ENCODE measurements around the gene SLC24A1.
A peak's percentile ranks its signal among the peaks of the same experiment; 100 is the strongest.
"Not testable (repeated sequence)": the region's sequence is repeated elsewhere in the genome, so short reads cannot be mapped to it uniquely, and the experiment has no call there.

The SLC24A1 gene

DNA sequence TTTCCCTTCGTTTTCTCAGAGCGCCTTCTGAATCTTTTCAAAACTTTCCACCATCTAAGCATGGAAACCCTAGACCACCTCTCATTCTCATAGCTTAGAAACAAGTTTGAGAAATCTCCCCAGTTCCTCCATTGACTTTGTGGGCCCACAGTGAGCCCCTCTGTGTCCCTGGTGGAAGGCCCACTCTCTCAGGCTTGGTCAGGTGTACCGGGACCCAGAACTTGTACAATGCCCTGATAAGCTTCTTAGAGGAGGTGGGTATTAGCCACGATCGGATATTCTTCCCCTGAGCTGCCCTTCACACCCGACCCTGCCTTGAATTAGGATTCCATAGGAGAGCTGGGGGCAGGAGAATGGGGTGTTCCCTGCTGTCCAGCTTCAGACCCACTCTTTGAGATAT lies at the start of gene SLC24A1:
Gene SLC24A1 (plus strand): TSS at position 301 of the 400 bp plus-strand sequence. CDS start 2,143 bp downstream, outside the sequence.
- DNase-seq: no peak

DNA sequence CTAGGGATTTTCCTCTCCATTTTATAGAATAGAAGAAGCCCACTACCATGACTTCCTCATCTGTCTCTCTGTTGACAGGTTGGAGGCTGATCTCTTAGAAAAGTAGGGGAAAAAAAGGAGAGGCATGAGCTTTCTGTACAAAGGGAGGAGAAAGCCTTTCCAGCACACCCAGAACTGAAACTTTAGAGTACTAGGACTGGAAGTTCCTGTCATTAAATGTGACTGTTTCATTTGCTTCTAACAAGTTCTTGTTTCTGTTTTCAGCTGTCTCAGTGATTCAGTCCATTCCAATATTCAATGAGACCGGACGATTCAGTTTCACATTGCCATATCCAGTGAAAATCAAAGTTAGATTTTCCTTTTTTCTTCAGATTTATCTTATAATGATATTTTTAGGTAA lies 49.8 kb upstream of the SLC24A1 start:
- no peak for DNase-seq

DNA sequence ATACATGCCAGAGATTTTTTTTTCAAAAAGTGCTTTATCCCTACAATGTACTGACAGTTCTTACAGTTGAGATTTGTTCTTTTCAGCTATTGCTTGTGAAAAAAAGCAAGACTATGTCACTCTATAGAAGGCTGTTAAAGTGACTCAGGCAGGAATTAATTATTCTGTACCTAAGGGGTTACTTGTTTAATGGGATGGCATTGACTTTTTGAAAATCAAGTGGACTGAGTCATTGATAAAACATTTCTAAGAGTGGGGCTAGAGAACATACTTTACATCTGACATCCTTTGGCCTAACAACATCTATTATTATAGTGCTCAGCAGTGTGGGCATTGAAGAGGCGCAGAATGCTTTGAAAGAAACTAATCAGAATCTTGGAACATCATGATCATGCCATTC lies 45.1 kb upstream of the SLC24A1 start:
- no peak for DNase-seq

DNA sequence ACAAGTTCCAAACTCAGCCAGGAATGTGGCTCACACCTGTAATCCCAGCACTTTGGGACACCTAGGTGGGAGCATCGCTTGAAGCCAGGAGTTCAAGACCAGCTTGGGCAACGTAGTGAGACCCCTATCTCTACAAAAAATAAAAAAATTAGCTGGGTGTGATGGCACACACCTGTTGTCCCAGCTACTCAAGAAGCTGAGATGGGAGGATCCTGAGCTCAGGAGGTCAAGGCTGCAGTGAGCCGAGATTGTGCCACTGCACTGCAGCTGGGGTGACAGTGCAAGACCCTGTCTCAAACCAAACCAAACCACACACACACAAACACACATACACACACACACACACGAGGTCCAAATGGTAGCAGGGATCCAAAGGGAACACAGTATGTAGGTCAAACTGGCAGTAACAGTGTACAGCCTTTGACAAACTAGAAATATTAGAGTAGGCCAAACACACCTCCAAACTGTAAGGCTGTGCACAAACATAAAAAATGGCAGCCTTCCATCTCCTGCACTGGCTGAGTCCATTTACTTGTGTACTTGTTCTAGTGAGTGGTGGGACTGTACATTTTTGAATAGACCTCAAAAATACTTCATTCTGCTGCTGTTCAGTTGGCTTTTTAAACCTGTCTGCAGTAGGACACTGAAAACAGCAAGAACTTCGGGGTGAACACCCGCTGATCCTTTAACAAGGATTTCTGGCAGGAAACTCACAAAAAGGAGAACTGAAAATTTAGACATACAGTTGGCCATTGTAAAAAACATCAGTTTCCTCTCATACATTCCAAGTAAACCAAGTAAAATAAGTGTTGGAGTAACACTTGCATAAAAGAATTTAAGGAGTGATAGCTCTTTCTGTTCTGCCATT lies 44.4 kb upstream of the SLC24A1 start:
- DNase-seq: no peak

DNA sequence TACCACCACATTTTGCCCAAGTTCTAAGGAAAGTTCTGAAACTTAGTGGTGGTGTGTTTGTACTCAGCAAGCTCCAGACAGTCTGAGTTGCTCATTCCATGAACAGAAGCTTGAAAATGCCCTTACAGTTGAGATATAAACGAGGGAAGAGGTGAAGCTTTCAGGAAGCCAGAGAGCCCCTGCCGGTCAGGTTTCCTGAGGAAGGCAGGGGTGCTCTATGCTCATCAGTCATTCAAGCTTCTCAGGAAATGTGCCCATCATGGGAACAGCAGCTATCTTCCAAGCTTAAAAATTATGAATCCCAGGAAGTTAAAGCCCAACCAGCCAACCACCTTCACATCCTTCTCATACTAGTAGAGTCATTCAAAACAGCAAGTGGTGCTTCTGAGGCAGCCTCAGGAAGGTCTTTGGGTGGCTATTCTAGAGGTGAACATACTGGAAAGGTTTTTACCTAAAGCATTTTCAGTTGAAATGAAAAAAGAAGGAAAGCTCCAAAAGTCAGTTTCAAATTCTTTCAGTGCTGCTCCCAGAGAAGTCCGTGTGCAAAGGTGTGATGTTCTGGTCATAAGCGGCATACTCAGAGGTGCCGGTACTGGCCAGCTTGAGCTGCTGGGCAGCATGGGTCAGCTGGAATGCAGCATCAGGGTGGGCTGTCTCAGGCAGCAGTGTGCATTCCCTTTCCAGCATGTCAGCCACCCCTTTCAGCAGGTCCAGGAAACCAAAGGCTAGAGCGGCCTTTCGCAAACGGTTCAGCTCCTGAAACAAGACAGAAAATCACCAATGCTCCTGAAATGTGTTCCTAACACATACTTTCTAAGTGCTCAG lies 42.6 kb upstream of the SLC24A1 start:
- DNase-seq: no peak

DNA sequence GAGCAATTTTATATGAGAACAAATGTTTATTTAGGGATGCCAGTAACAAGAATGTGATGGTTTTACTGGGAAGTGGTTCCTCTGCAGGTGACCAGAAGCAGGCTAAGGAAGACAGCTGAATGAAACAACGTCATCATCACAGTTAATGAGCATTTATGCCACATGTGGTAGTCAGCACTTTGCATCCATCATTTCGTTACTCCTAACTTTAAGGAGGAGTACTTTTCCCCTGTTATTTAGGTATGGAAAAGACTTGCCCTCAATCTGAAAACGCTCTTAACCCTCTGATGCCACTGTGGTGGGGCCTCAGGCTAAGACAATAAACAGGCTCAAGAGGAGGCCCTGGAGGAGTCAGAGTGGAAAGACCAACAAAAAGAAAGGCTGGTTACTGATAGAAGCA lies 42.0 kb upstream of the SLC24A1 start:
- DNase-seq: no peak

DNA sequence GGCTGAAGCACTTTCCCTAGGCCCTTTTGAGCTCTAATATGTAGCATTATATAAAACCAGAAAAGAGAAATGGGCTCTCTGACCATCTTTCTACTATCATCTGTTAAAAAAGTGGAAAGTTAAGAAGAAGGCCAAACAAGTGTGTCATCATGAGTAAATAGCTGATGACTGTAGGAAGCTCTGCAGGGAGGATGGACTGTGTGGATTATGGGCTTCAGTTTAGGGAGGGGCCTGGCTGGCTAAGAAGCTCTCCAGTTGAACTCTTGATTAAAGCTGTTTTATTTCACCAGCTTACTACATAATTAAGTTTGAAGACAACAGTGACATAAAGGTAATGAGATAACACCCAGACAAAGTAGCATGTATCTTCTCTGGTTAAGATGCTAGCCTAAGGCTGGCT lies 41.5 kb upstream of the SLC24A1 start:
- no peak for DNase-seq

DNA sequence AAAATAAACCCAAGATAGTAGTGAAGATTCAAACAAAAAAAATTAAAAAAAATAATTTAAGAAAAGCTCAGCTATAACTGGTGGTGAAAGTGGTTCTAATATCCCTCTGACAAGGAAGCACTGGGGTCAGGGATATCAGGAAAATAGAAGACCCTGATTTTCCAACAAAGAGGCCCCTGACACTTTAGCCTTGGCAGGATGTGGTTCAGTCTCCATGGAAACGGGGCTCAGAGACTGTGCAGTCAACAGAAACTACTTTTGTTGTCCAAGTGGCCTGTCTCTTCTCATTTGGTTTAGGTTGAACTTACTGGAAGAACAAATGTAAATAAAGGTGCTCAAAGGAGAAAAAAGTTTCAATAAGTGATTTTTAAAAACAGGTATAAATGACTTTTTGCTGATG lies 38.0 kb upstream of the SLC24A1 start:
- DNase-seq: no peak

DNA sequence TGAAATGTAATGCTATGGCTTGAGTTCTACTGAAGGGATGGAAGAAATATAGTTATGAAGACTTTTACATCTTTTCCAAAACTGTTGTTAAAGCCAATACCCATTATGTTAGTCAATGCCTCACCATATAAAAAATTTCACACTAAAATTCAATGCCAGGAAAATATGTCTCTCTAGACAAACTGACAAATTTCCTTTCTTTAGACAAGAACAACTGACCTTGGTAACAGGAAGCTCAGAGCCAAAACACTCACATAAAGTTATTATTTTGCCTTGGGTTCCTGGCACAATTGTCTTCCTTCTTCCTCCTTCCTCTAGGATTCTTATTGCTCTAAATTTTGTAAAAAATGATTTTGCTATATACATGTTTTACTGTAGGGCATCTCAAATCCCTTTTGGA lies 37.5 kb upstream of the SLC24A1 start:
- DNase-seq: no peak

DNA sequence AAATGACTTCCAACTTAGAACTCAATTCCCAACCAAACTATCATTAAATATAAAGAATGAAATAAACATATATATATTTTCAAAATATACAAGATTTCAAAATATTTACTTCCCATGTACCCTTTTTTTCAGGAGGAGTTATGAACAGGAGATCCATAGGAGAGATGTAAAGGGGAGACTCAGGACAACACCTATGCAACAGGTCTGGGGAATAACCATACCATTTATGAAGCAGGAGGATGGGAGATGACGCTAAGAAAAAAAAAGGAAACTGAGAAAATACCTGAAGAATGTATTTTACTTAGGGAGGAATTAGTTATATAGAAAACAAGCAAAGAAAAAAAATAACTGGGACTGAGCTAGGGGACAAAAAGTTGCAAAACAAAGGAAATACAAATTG lies 34.6 kb upstream of the SLC24A1 start:
- no peak for DNase-seq

DNA sequence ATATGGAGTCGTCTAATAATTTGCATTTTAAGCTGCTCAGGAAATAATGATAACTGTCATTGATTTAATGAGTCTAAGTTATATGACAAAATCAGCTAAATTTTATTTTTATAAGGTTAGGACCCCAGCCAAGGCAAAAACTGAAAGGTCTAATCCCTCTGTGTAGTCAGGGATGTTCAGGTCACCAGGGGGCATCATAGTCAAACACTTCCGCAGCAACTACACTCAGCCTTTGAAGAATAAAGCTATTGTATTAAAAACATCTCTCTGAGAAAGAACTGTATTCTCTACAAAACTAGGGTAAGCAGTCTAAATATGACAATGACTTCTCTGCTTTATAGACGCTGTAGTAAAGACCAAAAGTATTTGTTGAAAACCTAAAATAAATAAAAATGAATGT lies 25.8 kb upstream of the SLC24A1 start:
- peak; percentile 6 for DNase-seq

DNA sequence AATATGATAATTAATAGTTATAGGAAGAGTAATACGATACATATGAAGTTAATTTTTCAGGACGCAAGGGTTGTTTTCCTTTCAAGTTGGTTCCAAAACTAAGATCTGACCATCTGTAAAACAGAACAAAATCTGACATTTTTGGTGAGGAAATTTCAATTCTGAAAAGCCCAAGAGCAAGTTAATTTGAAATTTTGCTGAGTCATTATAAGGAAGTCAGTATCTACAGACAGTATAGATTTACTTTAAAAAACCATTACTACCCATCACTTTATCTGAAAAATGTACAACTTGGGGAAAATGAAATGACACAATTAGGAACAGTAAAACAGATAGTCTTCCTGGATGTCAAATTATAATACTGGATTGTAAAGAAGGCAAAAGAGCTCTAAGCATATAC lies 23.3 kb upstream of the SLC24A1 start:
- DNase-seq: no peak

DNA sequence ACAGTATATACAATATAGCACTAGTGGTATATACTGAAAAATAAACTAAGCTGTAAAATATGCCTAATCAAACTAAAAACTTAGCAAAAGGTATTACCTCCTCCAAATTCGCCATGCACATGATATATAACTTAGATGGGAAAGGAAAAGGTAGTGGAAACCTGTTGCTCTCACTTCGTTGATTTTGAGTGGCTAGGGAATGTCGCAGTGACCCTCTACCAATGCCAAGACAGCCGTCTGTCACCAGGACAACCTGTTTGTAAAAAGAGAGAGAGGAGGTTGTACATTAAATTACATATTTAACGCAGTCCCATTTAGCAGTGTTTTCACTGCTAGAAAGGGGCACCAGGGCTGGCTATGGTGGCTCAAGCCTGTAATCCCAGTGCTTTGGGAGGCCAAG lies 22.1 kb upstream of the SLC24A1 start:
- no peak for DNase-seq

DNA sequence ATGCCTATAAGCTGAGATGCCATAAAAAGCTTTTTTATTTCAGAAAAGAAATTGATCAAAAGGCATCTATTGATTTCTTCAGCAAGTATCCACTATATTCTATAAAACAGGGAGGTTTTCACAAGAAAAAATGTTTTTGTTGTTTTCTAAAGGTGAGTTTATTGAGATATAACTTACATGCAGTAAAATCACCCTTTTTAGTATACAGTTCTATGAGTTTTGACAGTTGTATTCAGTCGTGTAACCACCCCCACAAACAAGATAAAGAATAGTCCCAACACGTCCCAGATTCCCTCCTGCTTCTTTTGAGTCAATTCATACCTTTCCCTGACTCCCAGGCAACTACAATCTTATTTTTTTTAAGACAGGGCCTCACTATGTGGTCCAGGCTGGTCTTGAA lies 18.6 kb upstream of the SLC24A1 start:
- no peak for DNase-seq

DNA sequence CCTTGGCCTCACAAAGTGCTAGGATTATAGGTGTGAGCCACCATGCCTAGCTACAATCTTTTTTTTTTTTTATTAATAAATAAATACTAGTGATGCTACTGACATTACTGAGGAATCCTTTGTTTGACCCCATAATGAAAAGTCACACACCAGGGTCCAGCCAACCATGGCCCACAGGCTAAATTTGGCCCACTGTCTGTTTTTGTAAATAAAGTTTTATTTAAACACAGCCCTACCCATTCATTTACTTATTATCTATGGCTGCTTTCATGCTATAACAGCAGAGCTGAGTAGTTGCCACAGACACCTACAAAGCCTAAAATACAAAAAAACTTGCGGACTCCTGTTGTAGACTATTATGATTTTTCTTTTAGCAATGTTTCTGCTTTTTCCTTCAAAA lies 18.2 kb upstream of the SLC24A1 start:
- no peak for DNase-seq

DNA sequence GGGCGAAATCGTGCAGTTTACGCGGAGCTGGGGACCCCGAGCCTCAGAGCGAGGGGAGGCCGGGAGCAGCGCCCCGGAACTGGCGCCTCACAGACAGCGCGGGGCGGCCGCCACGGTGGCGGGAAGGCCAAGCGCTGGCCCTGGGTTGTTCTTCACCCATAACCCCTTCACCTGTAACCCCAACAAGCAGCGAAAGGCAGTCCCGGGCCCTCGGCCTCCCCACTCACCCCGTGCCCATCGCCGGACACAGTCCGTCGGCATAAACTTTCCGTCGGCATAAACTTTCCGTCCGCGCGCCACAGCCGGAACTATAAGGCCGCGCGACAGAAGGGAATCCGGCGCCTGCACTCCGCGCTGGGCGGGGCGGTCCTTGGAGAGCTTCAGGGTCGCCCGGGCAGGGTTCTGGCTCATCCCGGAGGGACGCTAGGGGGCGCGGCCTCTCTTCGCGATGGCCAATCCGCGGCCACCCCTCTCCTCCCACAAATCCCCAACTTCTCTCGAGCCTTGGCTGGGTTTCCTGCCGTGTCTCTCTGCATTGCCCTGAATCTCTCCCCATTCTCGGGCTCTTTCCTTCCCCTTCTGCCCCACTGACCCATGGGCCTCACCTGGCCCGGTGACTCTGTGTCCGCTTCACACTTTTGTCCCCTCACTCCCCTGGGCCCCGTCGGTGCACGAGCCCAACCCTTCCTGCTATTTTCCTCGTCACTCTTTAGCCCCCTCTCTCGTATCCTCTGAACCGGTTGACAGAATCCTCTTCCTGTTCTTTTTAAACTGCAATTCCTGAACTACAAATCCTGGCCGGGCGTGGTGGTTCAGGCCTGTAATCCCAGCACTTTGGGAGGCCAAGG lies 10.6 kb upstream of the SLC24A1 start, which contains the start of gene INTS14:
Gene INTS14 (minus strand): TSS at position 261 of the 848 bp plus-strand sequence. CDS start 3,751 bp downstream, outside the sequence.
- DNase-seq: peak; percentile 83

DNA sequence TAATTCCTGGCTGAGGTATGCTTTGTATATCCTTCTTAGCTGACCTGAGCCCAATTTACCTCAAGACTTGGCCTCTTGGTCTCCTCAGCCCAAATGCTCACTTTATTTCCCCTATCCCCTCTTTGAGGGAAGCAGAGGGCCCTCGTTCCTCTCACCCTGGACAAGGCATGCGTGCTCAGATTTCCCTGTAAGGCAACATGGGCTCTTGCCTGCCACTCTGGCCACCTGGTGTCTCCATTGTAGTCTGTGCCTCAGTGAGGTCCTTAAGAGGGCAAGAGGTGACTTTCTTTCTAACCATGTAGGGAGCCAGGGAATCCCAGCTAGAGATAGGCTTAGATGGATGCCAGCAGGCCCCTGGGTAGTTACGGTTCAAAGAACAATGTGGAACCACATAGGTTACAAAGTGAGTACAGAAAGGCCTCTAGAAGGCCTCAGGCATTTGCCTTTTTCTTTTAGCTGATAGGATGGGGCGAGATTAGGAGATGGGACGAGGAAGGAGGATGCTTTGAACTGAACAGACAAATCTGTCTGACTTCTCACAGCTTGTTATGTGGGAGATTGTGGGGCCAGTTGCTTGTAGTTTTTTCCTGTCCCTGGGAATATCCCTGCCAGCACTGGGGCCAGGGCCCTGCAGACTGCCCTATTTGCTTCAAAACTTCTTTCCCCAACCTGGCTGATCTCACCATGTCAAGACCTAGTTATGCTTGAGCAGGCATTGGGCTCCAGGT lies 9.7 kb upstream of the SLC24A1 start:
- DNase-seq: no peak

DNA sequence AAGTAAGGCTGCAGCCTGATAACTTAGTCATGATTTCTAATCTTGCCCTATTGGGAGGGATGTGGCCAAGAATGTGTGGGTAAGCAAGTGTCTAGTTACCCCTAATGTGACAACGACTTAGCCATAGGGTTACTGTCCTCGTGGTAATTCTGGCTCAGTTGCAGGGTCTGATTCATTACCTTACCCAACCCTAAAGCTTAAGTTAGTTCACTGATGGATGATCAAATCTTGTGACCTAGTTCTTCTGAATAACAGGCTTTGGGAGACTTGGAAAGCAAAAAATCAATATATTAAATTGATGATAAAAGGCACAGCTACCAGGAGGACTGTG lies 9.2 kb upstream of the SLC24A1 start:
- no peak for DNase-seq

DNA sequence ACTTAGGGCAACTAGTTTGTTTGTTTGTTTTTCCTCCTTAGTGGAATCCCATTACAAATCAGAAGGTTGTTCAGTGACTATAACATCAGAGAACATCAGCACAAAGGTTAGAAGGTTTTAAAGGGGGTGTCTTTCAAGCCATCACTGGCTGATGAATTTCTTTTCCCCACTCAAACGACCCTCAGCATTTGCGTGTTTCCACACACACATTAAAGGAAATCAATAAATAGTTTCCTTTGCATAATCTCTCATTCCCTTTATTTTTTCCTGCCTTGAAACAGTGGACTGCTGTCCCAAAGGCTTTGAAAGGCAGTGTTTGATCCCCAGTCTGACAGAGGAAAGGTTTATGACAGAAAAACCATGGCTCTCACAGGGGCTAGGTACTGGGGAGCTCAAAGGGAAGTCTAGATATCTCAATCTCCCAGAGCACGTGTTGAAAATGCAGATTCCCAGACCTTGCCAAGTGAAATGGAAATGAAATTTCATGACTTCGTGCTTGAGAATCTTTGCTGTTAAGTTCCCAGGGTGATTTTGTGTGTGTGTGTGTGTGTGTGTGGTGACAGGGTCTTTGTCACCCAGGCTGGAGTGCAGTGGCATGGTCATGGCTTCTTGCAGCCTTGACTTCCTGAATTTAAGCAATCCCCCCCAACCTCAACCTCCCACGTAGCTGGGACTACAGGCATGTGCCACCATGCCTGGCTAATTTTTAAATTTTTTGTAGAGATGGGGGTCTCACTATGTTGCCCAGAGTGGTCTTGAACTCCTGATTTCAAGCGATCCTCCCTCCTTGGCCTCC lies 8.6 kb upstream of the SLC24A1 start:
- no peak for DNase-seq

DNA sequence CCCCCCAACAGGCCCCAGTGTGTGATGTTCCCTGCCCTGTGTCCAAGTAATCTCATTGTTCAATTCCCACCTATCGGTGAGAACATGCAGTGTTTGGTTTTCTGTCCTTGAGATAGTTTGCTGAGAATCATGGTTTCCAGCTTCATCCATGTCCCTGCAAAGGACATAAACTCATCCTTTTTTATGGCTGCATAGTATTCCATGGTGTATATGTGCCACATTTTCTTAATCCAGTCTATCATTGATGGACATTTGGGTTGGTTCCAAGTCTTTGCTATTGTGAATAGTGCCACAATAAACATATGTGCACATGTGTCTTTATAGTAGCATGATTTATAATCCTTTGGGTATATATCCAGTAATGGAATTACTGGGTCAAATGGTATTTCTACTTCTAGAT lies 5.9 kb upstream of the SLC24A1 start:
- DNase-seq: not testable (repeated sequence)

DNA sequence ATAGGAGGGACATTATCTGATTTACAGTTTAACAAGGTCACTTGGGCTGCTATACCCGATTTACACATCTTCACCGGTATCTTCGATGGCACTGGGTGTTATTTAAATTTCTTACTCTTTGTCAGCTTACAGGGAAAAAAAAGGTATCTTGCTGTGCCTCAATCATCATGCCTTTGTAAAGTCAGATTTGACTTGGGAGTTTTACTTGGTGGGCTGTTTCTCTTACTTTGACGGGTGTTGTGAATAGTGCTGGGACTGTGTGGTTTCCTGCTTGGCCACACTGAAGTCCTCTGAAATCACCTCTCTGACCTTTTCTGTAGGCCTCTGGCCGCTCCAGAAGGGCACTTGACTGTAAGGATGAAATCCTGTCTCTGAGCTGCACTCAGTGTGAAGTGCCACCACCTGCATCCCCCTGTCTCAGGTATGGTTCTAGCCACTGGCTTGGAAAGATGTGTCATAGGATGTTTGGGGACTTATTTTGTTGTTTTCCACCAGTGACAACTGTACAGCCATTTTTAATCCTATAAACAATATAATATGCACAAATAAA lies 3.1 kb upstream of the SLC24A1 start:
- no peak for DNase-seq

All from NCI-H748 treated with DMSO at 0.1 percent for 48 hours (cell line).